Superior temporal gyrus (tissue), 1 donor: ENCODE measurements around the gene RERE.
A peak's percentile ranks its signal among the peaks of the same experiment; 100 is the strongest.

Source experiments
- DNase-seq: peaks from one replicate; pipeline ENCODE4 v3.0.0-alpha.2; 2016; ENCODE audit errors: extremely low spot score

RERE gene

DNA sequence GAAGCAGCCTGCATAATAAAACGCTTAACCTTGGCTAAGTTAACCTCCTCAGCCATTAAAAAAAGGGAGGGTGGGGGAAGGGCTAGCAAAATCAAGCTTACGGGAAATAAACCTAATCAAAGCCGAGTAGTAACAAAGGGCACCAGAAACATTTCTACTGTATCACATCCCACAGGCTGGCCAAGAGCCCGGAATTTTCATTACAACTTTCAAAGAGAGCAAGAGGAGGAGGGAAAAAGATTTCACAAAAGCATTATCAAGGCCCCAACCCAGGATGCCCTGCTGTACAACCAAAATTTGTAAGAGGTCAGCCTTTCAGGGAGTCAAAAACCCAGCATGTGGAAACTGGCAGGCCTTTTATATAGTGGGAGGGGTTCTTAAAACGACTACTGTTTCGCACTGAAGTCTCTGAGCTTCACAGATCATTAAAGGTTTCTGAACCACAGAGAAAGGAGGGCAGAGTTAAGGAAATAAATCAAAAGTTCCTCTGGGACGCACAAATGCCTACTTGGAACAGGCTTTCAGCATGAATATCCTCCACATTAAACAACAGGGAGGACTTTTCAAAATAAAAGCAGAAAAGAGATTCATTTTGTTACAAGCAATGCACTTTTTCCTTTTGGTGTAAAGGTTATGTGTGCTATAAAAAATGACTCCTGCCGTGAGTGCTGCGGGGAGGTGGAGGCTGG, 409.1 kb downstream of the RERE start:
- no peak for DNase-seq

DNA sequence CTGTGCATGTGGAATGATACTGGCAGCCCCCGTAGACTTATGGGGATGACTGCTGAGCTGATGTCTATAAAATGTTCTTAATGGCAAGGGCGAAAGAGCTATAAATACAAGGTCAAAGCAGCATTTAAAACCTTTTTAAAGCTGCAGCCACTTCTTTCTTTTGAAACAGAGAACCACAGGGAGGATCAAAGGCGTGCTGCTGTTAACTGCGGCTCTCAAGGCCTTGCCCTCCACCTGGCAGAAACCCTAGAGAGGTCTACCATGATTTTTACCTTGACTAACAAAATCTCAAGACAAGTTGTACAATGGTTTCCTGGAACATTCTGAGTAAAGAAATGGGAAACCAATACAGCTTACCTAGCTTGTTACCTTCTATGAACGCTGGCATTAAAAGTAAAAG, 409.8 kb downstream of the RERE start:
- no peak for DNase-seq

DNA sequence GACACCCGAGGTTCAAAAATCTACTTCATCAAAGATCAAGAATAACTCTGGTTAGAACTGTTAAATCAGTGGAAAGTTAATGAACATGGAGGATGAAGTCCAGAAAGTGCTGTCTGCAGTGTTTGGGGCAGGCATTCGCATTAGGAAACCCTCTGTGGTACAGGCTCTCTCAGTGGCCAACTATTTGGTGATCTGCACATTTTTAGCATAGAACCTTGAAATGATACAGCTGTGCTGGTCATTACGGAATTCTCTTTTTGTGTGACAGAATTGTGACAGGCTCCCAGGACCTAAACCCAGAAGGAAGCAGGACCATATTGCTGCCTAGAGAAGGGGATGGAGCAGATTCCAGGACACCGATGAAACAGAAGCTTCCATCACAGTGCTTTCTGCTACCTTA, 410.5 kb downstream of the RERE start:
- DNase-seq = no peak

DNA sequence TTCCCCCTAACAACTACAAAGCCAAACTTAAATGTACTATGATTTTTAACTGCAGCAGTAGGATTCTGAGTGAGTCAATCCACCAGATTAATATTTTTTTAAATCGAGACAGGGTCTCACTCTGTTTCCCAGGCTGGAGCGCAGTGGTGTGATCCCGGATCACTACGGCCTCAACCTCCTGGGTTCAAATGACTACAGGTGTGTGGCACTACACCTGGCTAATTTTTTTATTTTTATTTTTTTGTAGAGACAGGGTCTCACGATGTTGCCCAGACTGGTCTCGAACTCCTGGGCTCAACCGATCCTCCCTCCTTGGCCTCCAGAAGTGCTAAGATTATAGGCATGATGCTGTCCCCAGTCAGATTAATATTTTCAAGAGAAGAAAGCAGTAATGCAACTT, 411.4 kb downstream of the RERE start:
- no peak for DNase-seq

DNA sequence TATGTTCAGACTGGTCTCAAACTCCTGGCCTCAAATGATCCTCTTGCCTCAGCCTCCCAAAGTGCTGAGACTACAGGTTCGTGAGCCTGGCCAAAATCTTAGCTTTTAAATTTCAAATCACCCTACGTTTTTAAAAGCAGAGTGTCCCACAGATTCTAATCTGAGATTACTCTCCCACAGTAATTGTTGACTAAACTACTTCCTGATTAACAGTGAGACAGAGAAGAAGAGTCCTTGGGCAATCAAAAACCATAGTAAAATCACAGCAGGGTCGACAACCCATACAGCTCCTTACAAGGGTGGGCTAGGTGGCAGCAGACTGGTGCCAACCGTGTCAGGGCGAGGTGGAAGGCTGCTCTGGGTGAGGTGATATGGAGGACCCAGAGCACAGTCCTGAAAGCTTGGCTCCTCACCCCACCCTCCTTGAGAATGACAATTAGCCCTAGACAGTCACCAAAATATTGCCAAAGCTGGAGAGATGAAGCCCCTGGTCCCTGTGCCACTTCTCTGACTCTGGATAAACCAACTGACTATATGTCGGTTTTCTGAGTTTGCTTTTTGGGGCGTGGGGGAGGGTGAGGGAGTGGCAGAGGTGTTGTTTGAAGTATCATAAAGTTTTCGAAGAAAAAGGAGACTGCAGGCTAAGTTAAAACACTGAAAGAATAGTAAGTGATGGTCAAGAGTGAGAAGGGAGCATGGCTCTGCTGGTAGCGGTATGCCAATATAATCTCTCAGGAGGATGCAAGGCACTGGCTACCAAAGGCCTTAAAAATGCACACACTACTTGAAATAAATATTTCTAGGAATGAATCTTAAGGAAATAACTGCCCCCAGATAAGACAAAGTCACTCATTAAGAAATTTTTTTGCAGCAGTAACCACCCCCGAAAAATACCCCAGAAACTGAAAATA, 412.7 kb downstream of the RERE start:
- no peak for DNase-seq

DNA sequence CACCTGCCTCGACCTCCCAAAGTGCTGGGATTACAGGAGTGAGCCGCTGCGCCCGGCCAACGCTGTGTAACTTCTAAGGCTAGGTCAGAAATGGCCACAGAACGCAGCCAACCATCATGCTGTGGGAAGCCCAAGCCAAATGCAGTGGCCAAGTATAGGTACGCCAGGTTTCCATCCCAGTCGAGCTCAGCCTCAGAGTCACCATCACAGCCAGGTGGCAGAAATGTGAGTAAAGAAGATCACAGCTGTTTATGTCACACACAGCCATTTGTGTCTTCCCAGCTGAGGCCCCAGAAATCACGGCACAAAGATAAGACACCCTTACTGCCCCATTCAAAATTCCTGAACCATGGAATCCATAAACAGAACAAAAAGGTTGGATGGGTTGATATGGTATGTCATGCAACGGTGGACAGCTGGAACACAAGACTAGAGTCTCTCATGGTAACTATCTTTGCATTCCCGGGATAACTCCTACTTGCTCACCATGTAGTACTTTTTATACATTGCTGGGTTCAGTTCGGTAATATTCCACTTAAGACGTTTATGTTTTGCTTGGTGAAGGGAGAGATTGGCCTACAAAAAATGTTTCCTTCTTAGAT, 415.2 kb downstream of the RERE start:
- DNase-seq = no peak

DNA sequence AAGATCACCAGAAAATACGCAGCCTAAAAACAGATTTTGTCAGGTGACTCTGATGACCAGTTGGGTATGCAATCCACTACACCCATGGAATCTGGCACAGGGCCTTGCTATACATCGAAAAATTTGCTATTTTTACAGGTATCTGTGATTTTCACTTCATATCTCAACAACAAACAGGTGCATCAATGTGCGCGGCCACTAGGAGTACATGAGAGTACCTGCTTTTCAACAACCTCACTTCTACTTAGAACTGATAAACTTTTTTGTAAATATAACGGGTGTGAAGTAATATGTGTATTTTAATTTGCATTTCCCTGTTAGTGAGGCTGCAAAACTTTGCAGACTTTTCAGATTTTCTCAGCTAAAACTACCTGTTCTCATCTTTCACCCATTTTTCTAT, 418.8 kb downstream of the RERE start:
- DNase-seq = no peak

DNA sequence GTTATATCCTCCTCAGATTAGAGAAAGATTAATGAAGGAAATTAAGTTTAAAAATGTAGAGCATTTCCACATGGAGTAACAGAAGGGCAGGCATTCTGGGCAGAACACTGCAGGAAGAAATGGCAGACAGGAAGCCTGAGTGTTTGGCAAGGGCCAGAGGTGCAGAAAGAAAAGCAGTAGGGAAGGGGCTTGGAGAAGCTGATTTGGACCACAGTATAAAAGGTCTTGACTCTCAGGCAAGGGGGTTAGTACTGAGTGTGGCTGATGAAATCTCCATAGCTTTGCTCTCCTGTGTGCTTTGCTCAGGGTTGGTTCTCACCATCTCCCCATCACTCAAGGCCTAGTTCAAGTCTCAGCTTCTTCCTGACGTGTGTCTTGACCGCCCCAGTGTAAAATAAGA, 419.4 kb downstream of the RERE start:
- DNase-seq = no peak

DNA sequence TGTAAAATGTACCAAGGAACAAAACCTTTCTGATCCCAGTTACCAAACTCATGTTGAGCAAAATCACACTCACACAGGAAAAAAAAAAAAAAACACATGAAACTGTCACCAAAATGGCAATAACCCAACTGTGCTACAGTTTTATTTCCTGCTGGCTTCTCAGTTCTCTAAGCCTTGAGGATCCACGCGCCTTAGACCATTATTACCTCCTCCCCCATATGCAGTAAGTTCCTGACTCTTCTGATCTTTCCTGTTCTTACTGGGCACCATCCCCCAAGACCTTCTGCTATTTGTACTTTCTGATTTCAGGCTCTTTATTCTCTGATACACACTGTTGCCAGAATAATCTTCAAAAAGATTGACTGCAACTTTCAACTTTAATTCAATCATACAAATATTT, 419.9 kb downstream of the RERE start:
- DNase-seq = no peak

DNA sequence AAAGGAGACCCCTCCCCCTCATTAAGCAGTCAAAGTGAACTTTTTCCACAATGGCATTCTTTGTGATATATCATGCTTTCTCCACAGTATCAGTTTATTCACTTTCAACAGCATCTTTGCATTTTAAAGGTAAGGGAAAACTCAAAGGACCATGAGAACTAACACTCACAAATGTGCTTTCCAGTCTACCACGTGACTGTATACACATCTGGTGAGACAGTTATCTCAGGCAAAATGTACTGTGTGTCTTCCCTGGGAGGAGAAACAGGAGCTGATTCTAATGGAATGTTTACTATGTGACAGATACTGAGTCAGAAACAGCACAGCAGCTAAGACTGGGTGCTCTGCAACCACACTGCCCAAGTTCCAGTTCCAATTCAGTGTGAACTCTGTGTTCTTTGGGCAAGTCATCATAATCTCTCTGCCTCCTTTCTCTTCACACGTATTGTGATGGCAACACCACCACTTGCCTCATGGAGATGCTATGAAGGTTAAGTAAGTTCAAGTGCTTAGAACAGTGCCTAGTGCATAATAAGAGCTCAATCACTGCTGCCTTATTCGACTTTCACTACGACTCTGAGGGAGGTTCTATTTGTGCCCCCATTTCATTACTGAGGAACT, 420.5 kb downstream of the RERE start:
- DNase-seq = peak; percentile 62

DNA sequence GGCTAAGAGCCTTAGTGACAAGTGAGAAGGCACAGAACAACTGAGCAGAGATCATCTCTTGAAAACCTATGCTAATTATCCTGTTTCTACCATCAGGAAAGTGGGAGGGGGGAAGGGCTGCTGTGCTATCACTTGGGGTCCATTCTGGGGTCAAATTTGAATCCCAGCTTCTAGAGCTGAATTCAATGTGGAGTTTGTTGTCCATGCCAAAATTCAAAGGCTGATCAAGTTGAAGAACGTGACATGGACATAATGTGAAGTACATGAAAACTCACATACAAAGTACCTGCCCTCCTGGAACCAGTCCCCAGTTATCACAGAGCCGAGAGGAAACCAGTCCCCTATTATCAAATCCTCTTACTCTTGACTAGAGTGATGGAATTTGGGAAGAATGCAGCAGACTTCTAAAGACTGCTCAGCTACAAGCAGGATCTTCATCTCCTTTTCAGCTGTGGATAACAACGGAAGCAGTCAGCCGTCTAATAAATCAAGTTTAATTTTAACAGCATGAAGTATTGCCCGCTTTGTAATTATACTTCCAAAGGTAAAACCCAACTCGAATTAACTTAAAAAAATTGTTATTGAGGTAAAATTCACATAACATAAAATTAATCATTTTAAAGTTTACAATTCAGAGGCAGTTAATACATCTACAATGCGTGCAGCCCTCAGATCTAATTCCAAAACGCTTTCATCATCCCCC, 421.2 kb downstream of the RERE start:
- DNase-seq = no peak

DNA sequence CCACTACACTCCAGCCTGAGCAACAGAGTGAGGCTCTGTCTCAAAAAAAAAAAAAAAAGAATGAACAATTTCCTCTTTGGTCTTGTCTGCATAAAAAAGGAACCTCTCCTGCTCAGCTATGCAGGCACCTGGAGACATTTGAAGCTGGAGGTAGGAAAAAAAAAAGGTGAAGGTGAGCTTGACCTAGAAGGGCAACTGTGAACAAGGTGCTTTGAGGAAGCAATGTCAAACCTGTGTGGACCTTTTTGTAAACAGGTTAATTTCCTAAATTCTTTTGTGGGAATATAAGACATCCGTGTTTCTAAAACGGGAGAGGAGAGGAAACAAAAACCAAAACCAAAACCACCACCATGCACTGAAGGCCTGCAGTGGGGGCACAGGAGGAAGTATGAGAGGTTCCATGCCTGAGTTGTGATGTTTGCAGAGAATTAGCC, 422.0 kb downstream of the RERE start:
- DNase-seq = peak; percentile 34

DNA sequence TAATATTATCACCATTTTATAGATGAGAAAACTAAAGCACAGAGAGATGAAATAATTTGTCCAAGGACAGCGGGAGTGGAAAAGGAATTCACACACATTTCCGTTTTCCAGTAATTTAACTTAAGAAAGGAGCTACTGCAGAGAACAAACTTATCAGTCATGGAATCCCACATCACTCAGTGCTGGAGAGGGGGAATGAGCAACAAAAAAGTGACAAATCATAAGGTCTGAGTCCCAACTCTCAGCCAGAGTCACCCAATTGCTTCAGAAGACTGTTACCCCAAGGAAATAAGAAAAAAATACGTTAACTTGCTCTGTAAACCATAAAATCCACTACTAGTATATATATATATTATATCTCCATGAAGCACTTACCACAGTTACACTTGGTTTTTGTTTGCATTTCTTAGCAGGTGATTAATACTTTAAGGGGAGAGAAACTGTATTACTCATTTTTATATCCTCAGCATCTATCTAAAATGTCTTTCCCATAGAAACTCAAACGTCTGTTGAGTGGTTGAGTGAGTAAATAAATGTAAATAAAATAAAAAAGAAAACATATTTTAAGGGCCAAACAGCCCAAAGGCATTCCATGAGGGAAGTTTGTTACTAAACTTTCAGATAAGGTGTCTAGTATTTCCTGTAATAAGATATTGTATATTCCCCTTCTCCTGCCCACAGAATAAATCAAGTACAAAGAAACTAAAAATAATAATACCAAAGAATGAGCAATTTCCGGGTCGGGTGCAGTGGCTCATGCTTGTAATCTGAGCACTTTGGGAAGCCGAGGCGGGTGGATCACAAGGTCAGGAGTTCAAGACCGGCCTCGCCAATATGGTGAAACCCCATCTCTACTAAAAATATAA, 422.8 kb downstream of the RERE start:
- DNase-seq = no peak

DNA sequence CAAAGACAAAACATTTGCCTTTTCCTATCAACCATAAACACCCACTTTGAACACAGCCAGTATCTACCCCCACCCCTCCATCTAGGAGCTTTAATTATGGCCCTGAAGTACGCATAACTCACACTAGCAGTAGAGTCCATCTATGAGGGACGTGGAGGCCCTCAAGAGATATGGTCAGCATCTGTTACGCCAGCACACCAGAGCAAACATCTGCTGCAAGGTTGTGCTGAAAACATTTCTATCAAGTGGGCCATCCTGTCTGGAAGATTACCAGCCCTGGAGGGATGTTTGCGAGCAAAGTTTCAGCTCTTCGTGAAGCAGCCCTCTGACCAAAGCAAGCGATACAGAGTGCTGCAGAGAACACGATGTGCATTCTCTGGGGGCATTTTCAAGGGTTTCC, 424.9 kb downstream of the RERE start:
- no peak for DNase-seq

DNA sequence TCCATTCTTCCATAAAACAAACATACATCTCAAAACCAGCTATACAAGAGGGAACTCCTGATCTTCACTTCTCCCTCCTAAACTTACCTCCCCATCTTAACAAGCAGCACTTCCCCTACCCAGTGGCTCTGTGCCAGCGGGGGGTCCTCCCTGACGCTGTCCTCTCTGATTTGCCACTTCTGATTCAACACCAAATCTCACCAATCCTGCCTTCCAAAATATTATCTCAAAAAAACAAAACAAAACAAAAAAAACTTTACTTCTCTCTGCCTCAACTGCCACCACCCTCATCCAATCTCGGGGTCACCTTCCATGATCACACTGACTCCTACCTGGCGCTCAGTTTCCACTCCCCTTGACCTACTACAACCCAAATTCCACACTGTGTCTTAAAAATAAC, 426.7 kb downstream of the RERE start:
- no peak for DNase-seq

DNA sequence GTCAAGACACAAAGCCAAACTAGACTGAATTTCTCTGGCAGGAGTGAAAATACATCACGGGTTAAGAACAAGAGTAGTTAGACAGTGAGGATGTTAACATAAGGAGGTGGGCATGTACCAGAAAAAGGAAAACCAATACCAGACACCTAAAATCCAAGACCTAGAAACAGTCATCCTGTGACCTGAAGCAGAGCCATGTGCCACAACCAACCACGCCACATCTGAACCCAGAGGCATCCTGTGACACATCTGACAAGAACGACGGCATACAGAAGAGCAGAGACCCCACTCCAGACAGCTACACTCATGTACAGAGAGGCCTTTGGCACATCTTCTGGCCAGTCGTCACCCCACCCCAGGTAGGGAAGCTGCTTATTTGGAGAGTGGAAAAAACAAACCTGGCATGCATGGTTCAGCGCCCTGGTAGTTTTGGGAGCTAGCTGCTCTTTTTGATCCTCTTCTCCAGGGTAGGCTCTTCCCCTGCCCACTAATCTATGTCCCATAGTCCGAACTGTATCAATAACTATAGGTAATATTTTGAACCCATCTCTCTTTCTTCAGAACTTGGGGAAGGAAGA, 427.4 kb downstream of the RERE start:
- DNase-seq = no peak

DNA sequence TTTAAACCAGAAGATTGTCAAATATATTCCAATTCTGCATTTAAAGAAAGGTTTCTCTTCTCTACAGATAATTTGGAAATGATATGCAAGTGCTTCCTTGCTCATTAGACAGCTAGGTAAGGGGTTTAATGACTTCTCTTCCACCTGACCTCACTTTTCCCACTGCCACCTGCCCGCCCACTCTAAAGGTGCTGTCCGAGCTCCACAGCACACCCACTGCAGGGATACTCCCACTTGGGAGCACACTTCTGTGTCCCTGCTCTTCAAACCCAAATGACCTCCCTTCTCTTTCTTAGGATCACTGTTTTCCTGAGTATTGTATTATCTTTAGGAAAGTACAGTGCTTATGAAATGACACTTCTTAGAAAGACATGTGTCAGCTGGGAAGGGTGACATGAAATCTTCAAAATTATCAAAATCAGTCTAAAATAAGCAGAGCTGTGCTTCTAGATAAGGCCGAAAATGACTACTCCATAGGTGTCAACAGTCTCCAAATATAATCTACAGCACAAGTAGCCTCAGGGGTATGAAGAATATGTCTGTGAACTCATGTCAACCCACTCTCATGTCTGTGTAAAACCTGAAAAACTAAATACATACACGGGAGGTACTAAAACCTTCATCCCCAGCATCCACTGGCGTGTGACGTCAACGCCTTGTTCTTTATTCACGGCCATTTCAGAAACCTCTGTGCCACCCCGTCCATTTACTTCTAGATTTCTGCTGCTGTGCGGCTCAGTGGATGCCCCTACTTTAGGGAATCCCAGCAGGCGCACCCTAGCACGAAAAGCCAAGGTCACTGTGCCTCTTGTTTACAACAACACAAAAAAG, 428.5 kb downstream of the RERE start:
- DNase-seq = no peak

DNA sequence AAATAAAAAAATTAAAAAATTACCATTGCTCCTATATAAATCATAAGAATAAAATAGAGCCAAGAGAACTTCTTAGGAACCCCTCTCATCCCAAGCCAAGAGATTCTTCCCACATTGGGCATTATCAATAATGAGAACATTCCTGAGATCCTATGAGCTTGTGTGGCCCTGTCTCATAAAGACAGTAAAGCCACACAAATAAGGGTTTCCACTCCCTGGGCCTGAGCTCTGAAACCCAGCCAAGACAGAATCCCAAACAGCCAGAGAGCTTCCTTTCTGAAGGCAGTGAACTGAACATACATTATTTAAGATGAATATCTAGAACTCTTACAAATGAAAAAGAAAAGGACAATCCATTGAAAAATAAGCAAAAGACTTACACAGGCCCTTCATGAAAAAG, 431.2 kb downstream of the RERE start:
- no peak for DNase-seq

DNA sequence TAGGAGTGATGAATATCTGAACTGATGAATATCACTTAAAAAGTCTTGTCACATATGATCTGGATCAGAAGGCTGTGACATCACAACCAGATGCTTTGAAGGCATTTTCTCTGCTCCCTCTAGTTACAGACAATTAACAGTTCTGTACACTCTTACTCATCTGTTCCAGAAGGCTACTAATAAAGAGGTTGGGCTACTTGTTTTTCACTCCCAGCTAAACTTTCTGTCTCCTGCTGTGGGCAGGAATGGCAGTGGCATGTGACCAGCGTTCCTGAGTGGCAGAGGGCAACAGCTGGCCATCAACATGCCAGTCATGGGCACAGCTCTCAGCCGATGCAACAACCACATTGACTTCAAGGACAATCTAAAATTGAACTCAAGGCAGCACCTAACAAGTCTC, 432.9 kb downstream of the RERE start:
- peak; percentile 51 for DNase-seq

DNA sequence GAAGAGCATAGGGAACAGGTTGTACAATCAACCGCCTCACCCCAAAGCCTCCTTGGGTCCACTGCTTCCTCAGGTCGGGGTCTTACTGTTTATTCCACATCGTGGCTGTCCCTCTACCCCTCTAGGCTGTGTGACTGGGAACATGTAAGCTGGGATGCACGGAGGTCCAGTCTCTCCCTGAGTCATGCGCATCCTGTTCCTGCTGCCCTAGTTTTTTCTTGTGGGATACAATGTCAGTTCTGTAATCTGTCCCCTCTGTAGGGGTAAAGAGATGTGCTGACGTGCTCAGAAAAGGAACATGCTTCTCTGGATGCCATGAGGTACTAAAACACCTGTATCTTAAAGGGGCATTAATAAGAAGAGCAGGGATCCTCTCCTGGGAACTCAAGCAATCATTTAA, 433.4 kb downstream of the RERE start:
- no peak for DNase-seq
